Fibroblast of lung (primary cell): Measurements from ENCODE around the gene SPI1.

Experiments used
- EZH2 ChIP-seq: IDR thresholded peaks from 2 replicates; pipeline ENCODE4 v1.5.1; 2012; ENCODE audit warnings: low read length, control low read depth, mild to moderate bottlenecking; ENCODE audit errors: missing control alignments
- TF ChIP-seq, protein P1 (sequence below), 2 donors: IDR thresholded peaks in 1 of 2; conservative IDR thresholded peaks in 1 of 2; 1 replicate in 1 of 2; 2 replicates in 1 of 2; pipeline ENCODE4 v1.5.1; 2011 to 2012; ENCODE audit warnings: low read length in 2 of 2, control low read depth in 1 of 2, inconsistent platforms in 1 of 2, low read depth in 1 of 2, mild to moderate bottlenecking in 1 of 2

DNA sequence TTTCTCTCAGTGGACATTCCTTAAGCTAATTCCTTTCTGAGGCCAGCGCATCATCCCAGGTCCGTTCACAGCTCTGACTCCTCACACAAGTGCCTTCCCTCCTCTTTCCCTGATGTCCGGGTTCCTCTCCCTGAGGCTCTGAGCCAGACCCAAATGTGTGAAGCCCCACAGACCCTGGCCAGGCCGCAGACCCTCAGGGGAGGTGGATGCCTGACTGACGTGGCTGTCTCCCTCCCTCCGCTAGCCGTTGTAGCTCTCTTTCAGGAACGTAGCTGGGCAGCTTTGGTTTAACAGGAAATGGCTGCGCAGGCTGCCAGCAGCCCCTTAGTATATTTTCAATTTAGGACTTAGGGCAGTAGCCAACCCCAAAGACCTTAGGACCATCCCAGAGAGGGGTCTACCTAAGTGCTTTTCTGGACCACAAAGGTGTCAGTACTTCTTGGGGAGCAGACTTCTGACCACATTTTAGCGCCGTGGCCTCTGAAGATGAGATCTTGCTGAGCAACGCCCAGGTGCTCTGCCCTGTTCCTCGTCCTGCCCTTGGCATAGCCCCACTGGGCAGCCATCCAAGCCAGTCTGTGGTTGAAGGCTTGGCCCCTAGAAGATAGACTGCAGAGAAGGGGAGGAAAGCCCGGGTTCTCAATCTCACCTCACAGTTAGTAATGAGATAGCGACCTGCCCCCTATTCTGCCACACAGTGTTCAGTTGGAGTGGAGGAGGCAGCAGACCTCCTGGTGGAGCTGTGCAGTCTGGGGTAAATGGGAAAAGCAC lies 52.9 kb downstream of the SPI1 start:
- TF ChIP-seq EZH2: no peak
- TF ChIP-seq, protein P1, sequence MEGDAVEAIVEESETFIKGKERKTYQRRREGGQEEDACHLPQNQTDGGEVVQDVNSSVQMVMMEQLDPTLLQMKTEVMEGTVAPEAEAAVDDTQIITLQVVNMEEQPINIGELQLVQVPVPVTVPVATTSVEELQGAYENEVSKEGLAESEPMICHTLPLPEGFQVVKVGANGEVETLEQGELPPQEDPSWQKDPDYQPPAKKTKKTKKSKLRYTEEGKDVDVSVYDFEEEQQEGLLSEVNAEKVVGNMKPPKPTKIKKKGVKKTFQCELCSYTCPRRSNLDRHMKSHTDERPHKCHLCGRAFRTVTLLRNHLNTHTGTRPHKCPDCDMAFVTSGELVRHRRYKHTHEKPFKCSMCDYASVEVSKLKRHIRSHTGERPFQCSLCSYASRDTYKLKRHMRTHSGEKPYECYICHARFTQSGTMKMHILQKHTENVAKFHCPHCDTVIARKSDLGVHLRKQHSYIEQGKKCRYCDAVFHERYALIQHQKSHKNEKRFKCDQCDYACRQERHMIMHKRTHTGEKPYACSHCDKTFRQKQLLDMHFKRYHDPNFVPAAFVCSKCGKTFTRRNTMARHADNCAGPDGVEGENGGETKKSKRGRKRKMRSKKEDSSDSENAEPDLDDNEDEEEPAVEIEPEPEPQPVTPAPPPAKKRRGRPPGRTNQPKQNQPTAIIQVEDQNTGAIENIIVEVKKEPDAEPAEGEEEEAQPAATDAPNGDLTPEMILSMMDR (conservative IDR thresholded peaks at IDR 0.05 in 1 of 2, IDR thresholded peaks at IDR 0.05 in 1 of 2; ENCODE audit: low read depth in 1 of 2, low read length in 2 of 2): no peak
